ENCODE results near the gene DSC1. TPM values are rescaled to one million over a fixed set of nuclear protein-coding genes. Genes with fewer than 3 reads are reported as not detected.
A peak's percentile ranks its signal among the peaks of the same experiment; 100 is the strongest.

The DSC1 gene
- total and polyA plus RNA-seq, 10 of the 15 experiments (the other 5 are each of a cell fraction or from before 2014, with no cell fraction given) = 0.24 to 0.84 (median 0.44) TPM; not detected in 1

DNA sequence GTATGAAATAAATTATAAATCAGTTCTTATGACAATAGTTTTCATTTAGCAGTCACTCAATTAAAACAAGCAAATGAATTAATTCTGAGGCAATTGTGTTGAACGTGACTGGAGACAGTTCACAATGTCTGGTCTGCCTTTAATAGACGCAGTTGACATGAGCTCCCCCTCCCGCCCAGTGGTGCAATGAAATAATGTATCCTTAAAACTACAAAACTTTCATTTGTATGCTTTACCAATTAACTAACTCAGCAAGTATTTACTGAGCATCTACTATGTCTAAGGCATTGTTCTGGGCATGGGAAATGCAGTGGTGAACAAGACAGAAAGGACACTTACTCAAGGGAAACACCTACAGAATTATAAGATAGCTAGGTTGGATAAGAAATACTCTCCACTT lies 56.9 kb downstream of the DSC1 start:
- Histone ChIP-seq H3K9ac (ENCODE audit: control insufficient read depth, insufficient read depth, low read length) (no peak overlapping the region), H4K20me1 (ENCODE audit: control insufficient read depth, insufficient read depth) (no peaks in the 10 kb centered on the region), H3K4me1 (ENCODE audit: control insufficient read depth, insufficient read depth, low read length) (no peaks in the 10 kb centered on the region), H3K27ac (ENCODE audit: control insufficient read depth, insufficient read depth) (no peak overlapping the region), H3K4me3 (no peak overlapping the region), H3K79me2 (ENCODE audit: control insufficient read depth, insufficient read depth, low read length) (no peaks in the 10 kb centered on the region), H3K36me3 (ENCODE audit: control insufficient read depth in 2 of 2, insufficient read depth in 2 of 2, low read length in 1 of 2) (no peaks in the 10 kb centered on the region), H3K9me3 (replicated peaks; ENCODE audit: control insufficient read depth, insufficient read depth, low read length) (no peaks in the 10 kb centered on the region), H3K4me2 (ENCODE audit: control insufficient read depth, insufficient read depth) (no peak overlapping the region), H2AFZ (ENCODE audit: control insufficient read depth, low read depth, low read length) (no peak overlapping the region), H3K27me3 (replicated peaks in 1 of 2; ENCODE audit: control insufficient read depth in 2 of 2, insufficient read depth in 2 of 2, low read length in 1 of 2) (peaks cover 0 to 4% of the 10 kb centered on the region in 2 experiments; a peak in 1 of 4 replicates)
- intact Hi-C loops (cut with micrococcal nuclease; ENCODE audit: unreplicated experiment) = no loop called here
- ATAC-seq (no peak), DNase-seq (ENCODE audit: low read depth, low spot score) (no peak), FAIRE-seq (no peak)
- 29% methylated on average over 3 of the region's 3 CpGs for WGBS (ENCODE audit: insufficient coverage, insufficient replicate concordance, low lambda C conversion rate, missing lambda C conversion rate)
- CTCF ChIA-PET = interaction anchor here (0.6 kb wide), 1 partner anchor 391 kb away, joined by 3 read pairs; no protein-coding TSS in a partner anchor
- no peak for TF ChIP-seq ETV6 (conservative IDR thresholded peaks at IDR 0.05 in 1 of 2, IDR thresholded peaks at IDR 0.05 in 1 of 2; ENCODE audit: borderline replicate concordance in 1 of 2, low read depth in 1 of 2)
- TF ChIP-seq RAD21 (IDR thresholded peaks at IDR 0.05; ENCODE audit: insufficient read depth, low read depth, low read length) = 0 out of 2 replicates have a peak, but pooled peaks have one; percentile 3
- RAD21 ChIA-PET (ENCODE audit: unreplicated experiment) = interaction anchor here (0.7 kb wide), 1 partner anchor 138 kb away, joined by 5 read pairs; no protein-coding TSS in a partner anchor
- SMC1A ChIA-PET (ENCODE audit: uncharacterized antibody, unreplicated experiment) = interaction anchor here (1.0 kb wide), 1 partner anchor 22 kb away, joined by 3 read pairs; no protein-coding TSS in a partner anchor
- POLR2A ChIA-PET = no interaction called here
- in situ Hi-C loops (cut with MboI) = no loop called here
- no TSS peak for BruUV-seq (replicated peaks)

DNA sequence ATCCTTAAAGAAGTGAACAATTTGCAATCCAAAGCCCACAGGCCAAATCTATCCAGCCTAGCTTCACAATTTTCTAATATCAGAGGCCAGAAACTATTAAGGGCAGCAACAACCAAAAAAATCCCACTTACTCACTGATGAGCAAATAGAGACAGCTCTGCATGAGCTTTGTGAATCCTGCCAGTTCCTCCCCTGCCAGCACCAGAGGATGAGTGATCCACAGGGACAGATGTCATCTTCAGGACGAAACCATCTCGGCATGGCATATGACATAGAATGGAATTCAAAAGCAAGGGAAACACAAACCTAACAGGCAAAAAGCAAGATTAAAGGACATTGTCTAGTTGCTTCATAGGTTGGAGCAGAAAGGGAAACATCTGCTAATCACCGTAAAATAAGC lies 58.2 kb downstream of the DSC1 start:
- Histone ChIP-seq H3K27me3 (replicated peaks in 1 of 2; ENCODE audit: control insufficient read depth in 2 of 2, insufficient read depth in 2 of 2, low read length in 1 of 2) (peaks cover 0 to 4% of the 10 kb centered on the region in 2 experiments; a peak in 3 of 4 replicates), H3K9me3 (replicated peaks; ENCODE audit: control insufficient read depth, insufficient read depth, low read length) (no peaks in the 10 kb centered on the region), H3K4me1 (ENCODE audit: control insufficient read depth, insufficient read depth, low read length) (no peaks in the 10 kb centered on the region), H3K9ac (ENCODE audit: control insufficient read depth, insufficient read depth, low read length) (no peak overlapping the region), H3K4me2 (ENCODE audit: control insufficient read depth, insufficient read depth) (no peak overlapping the region), H3K4me3 (no peak overlapping the region), H3K36me3 (ENCODE audit: control insufficient read depth in 2 of 2, insufficient read depth in 2 of 2, low read length in 1 of 2) (no peaks in the 10 kb centered on the region), H3K27ac (ENCODE audit: control insufficient read depth, insufficient read depth) (no peak overlapping the region), H3K79me2 (ENCODE audit: control insufficient read depth, insufficient read depth, low read length) (no peaks in the 10 kb centered on the region), H4K20me1 (ENCODE audit: control insufficient read depth, insufficient read depth) (no peaks in the 10 kb centered on the region), H2AFZ (ENCODE audit: control insufficient read depth, low read depth, low read length) (no peak overlapping the region)
- in situ Hi-C loops (cut with MboI) (no loop called here), intact Hi-C loops (cut with micrococcal nuclease; ENCODE audit: unreplicated experiment) (no loop called here)
- 52% methylated on average over 3 of the region's 3 CpGs for WGBS (ENCODE audit: insufficient coverage, insufficient replicate concordance, low lambda C conversion rate, missing lambda C conversion rate)
- FAIRE-seq = no peak
- no peak for ATAC-seq
- RAD21 ChIA-PET (ENCODE audit: unreplicated experiment) = no interaction called here
- POLR2A ChIA-PET = no interaction called here
- no peak for DNase-seq (ENCODE audit: low read depth, low spot score)
- BruUV-seq (replicated peaks) = no TSS peak
- SMC1A ChIA-PET (ENCODE audit: uncharacterized antibody, unreplicated experiment) = interaction anchor here (1.0 kb wide), 1 partner anchor 186 kb away, joined by 4 read pairs; no protein-coding TSS in a partner anchor
- TF ChIP-seq MTA2 (IDR thresholded peaks at IDR 0.05; ENCODE audit: low read depth) (no peak), ZNF274 (IDR thresholded peaks at IDR 0.05; ENCODE audit: insufficient read depth, insufficient read length) (no peak), HDGF (IDR thresholded peaks at IDR 0.05) (no peak), EP300 (IDR thresholded peaks at IDR 0.05; ENCODE audit: borderline replicate concordance in 1 of 2, control insufficient read depth in 1 of 2, low read depth in 2 of 2, low read length in 2 of 2) (no peak), ZBTB4 (CRISPR knock-in tag; IDR thresholded peaks at IDR 0.05) (no peak)
- CTCF ChIA-PET = interaction anchor here (0.6 kb wide), 1 partner anchor 18 kb away, joined by 3 read pairs; no protein-coding TSS in a partner anchor
